ENCODE measurements around the gene OR6V1. TPM values are rescaled to one million over a fixed set of nuclear protein-coding genes. Genes with fewer than 3 reads are reported as not detected.
A peak's percentile ranks its signal among the peaks of the same experiment; 100 is the strongest.

Gene OR6V1, protein sequence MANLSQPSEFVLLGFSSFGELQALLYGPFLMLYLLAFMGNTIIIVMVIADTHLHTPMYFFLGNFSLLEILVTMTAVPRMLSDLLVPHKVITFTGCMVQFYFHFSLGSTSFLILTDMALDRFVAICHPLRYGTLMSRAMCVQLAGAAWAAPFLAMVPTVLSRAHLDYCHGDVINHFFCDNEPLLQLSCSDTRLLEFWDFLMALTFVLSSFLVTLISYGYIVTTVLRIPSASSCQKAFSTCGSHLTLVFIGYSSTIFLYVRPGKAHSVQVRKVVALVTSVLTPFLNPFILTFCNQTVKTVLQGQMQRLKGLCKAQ
- not detected in 2 replicates for total RNA-seq

DNA sequence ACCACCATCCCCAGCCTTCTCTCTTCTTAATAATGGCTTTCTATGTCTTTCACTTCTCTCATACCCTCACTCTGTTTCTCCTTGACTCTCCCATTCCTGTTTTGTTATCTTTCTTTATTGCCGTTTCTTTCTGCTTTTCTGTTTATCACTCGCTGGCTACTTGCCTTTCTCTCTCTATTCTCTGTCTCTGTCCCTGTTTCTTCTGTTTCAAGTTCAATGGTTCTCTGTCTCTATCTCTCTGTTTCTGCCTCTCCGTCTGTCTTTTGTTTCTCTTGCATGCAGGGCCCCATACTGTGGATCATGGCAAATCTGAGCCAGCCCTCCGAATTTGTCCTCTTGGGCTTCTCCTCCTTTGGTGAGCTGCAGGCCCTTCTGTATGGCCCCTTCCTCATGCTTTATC lies at the start of gene OR6V1:
Gene OR6V1, plus strand, starts transcription at position 301 of the 400 bp plus-strand sequence. Its CDS starts 0 bp downstream, at position 301.
- Histone ChIP-seq H4K20me1 (ENCODE audit: insufficient read depth, low read length) (no peaks in the 10 kb centered on the region), H2AFZ (ENCODE audit: low read length) (no peak within 1 kb of the TSS)

DNA sequence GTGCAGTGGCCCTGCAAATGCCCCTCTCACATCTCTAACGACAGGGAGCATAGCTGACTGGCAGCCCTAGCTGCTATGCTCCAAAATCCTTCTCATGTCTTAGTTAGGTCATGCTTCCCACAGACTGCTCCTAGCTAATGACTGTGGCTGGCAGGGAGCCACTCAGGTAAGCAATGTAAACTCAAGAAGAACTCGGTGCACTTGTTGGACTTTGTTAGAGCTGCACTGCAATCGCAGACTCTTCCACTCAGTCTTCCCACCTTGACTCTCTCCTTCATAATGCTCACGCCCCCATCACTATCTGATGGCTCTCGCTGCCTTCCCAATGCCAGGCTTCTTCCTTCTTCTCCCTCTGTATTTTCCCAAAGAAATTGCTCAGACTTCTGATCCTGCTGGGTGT lies 49.2 kb upstream of the OR6V1 start:
- H3K4me1 ChIP-seq (ENCODE audit: insufficient read depth, low read length): no peaks in the 10 kb centered on the region
- peaks cover 4% of the 10 kb centered on the region for H3K27me3 ChIP-seq (ENCODE audit: insufficient read depth, low read length)
- H3K79me2 ChIP-seq (ENCODE audit: insufficient read depth, low read length): no peaks in the 10 kb centered on the region
- no peaks in the 10 kb centered on the region for H3K36me3 ChIP-seq (ENCODE audit: insufficient read depth, low read length)
- no peaks in the 10 kb centered on the region for H3K9me3 ChIP-seq (ENCODE audit: low read depth, low read length)
- peak overlapping the region; percentile 90 for H3K4me2 ChIP-seq (ENCODE audit: insufficient read depth, low read length)
- H3K4me3 ChIP-seq (ENCODE audit: insufficient read depth, low read length): peak overlapping the region; percentile 66
- no peak for DNase-seq (ENCODE audit: insufficient read length, low spot score, missing footprints)
- TF ChIP-seq, protein P1, sequence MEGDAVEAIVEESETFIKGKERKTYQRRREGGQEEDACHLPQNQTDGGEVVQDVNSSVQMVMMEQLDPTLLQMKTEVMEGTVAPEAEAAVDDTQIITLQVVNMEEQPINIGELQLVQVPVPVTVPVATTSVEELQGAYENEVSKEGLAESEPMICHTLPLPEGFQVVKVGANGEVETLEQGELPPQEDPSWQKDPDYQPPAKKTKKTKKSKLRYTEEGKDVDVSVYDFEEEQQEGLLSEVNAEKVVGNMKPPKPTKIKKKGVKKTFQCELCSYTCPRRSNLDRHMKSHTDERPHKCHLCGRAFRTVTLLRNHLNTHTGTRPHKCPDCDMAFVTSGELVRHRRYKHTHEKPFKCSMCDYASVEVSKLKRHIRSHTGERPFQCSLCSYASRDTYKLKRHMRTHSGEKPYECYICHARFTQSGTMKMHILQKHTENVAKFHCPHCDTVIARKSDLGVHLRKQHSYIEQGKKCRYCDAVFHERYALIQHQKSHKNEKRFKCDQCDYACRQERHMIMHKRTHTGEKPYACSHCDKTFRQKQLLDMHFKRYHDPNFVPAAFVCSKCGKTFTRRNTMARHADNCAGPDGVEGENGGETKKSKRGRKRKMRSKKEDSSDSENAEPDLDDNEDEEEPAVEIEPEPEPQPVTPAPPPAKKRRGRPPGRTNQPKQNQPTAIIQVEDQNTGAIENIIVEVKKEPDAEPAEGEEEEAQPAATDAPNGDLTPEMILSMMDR (IDR thresholded peaks at IDR 0.05; ENCODE audit: extremely low read depth, low read depth, low read length): no peak
- H2AFZ ChIP-seq (ENCODE audit: low read length): peak overlapping the region; percentile 97
- no peak overlapping the region for H3K27ac ChIP-seq (ENCODE audit: low read depth, low read length)
- H4K20me1 ChIP-seq (ENCODE audit: insufficient read depth, low read length): no peaks in the 10 kb centered on the region

More for the DNA sequence above, at the start of gene OR6V1:
- Histone ChIP-seq H3K79me2 (ENCODE audit: insufficient read depth, low read length) (no peaks in the 10 kb centered on the region), H3K4me1 (ENCODE audit: insufficient read depth, low read length) (no peaks in the 10 kb centered on the region), H3K4me3 (ENCODE audit: insufficient read depth, low read length) (no peak within 1 kb of the TSS), H3K27me3 (ENCODE audit: insufficient read depth, low read length) (no peaks in the 10 kb centered on the region), H3K36me3 (ENCODE audit: insufficient read depth, low read length) (no peaks in the 10 kb centered on the region), H3K9me3 (ENCODE audit: low read depth, low read length) (no peaks in the 10 kb centered on the region), H3K27ac (ENCODE audit: low read depth, low read length) (no peak within 1 kb of the TSS), H3K4me2 (ENCODE audit: insufficient read depth, low read length) (no peak within 1 kb of the TSS)
- TF ChIP-seq, protein P1 (IDR thresholded peaks at IDR 0.05; ENCODE audit: extremely low read depth, low read depth, low read length): no peak
- no peak for DNase-seq (ENCODE audit: insufficient read length, low spot score, missing footprints)

DNA sequence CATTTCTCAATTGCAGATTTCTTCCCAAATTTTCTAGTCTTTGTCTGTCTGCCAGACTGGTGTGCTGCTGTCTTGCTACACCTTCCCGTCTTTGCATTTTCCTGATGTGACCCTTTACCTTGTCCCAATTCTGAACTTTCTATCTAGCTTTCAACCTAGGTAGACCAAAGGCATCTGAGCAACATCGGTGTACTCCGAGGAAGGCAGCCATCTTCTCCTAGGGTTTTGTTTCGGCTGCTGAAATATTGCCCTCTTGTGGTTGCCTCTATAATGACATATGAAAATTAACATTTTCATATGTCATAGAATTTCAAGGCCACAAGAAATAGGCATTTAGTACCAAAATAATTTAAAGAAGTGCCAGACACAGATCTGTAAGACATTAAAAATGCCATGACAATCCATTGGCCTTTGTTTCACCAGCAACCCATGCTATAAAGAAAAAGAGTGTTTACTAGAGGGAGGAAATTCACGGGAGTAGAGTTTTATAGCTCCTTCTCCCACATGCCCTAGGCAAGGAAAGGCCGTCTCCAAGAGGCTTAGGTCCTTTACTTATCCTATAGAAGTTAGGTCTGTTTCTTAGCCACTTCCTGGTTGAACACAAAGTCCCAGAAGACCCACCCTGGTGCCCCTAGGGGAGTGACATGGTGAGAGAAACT lies 48.6 kb upstream of the OR6V1 start:
- Histone ChIP-seq H3K9me3 (ENCODE audit: low read depth, low read length) (no peaks in the 10 kb centered on the region), H3K4me3 (ENCODE audit: insufficient read depth, low read length) (peak overlapping the region; percentile 66), H3K4me2 (ENCODE audit: insufficient read depth, low read length) (peak overlapping the region; percentile 90), H4K20me1 (ENCODE audit: insufficient read depth, low read length) (no peaks in the 10 kb centered on the region), H3K27ac (ENCODE audit: low read depth, low read length) (no peak overlapping the region), H3K36me3 (ENCODE audit: insufficient read depth, low read length) (no peaks in the 10 kb centered on the region), H3K4me1 (ENCODE audit: insufficient read depth, low read length) (no peaks in the 10 kb centered on the region), H3K27me3 (ENCODE audit: insufficient read depth, low read length) (peaks cover 4% of the 10 kb centered on the region), H2AFZ (ENCODE audit: low read length) (peak overlapping the region; percentile 97), H3K79me2 (ENCODE audit: insufficient read depth, low read length) (no peaks in the 10 kb centered on the region)
- TF ChIP-seq, protein P1 (IDR thresholded peaks at IDR 0.05; ENCODE audit: extremely low read depth, low read depth, low read length): peak; percentile 83
- DNase-seq (ENCODE audit: insufficient read length, low spot score, missing footprints): peak; percentile 36

GRCh38 chr7:143005632-143006260 lies 46.4 kb upstream of the OR6V1 start:
- TF ChIP-seq, protein P1 (IDR thresholded peaks at IDR 0.05; ENCODE audit: extremely low read depth, low read depth, low read length): no peak
- no peak overlapping the region for H2AFZ ChIP-seq (ENCODE audit: low read length)
- H3K4me2 ChIP-seq (ENCODE audit: insufficient read depth, low read length): no peak overlapping the region
- DNase-seq (ENCODE audit: insufficient read length, low spot score, missing footprints): no peak
- no peaks in the 10 kb centered on the region for H3K4me1 ChIP-seq (ENCODE audit: insufficient read depth, low read length)
- no peak overlapping the region for H3K27ac ChIP-seq (ENCODE audit: low read depth, low read length)
- H3K79me2 ChIP-seq (ENCODE audit: insufficient read depth, low read length): no peaks in the 10 kb centered on the region
- no peaks in the 10 kb centered on the region for H3K36me3 ChIP-seq (ENCODE audit: insufficient read depth, low read length)
- H3K4me3 ChIP-seq (ENCODE audit: insufficient read depth, low read length): no peak overlapping the region
- no peaks in the 10 kb centered on the region for H4K20me1 ChIP-seq (ENCODE audit: insufficient read depth, low read length)
- H3K27me3 ChIP-seq (ENCODE audit: insufficient read depth, low read length): peaks cover 4% of the 10 kb centered on the region
- H3K9me3 ChIP-seq (ENCODE audit: low read depth, low read length): no peaks in the 10 kb centered on the region
